ENCODE data around the gene AGRP. TPM values are rescaled to one million over a fixed set of nuclear protein-coding genes. Genes with fewer than 3 reads are reported as not detected.

AGRP gene
- total RNA-seq, 2 donors from 2014 or later, result 1.5 TPM; not detected in 1

- DNase-seq (ENCODE audit: low spot score), result no peak
- Histone ChIP-seq H3K27me3 (replicated peaks; ENCODE audit: insufficient read depth) (no peaks in the 10 kb centered on the region), H3K9me3 (no peaks in the 10 kb centered on the region), H3K4me1 (replicated peaks) (no peaks in the 10 kb centered on the region), H3K27ac (no peak overlapping the region), H3K4me3 (no peak overlapping the region), H3K36me3 (no peaks in the 10 kb centered on the region)
- intact Hi-C loops (cut with DNase I), result no loop called here
- 58% methylated on average over 8 of the region's 8 CpGs for WGBS
- TF ChIP-seq, protein P1, sequence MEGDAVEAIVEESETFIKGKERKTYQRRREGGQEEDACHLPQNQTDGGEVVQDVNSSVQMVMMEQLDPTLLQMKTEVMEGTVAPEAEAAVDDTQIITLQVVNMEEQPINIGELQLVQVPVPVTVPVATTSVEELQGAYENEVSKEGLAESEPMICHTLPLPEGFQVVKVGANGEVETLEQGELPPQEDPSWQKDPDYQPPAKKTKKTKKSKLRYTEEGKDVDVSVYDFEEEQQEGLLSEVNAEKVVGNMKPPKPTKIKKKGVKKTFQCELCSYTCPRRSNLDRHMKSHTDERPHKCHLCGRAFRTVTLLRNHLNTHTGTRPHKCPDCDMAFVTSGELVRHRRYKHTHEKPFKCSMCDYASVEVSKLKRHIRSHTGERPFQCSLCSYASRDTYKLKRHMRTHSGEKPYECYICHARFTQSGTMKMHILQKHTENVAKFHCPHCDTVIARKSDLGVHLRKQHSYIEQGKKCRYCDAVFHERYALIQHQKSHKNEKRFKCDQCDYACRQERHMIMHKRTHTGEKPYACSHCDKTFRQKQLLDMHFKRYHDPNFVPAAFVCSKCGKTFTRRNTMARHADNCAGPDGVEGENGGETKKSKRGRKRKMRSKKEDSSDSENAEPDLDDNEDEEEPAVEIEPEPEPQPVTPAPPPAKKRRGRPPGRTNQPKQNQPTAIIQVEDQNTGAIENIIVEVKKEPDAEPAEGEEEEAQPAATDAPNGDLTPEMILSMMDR (IDR thresholded peaks at IDR 0.05), result no peak
- no peak for TF ChIP-seq POLR2A (IDR thresholded peaks at IDR 0.05)
- TF ChIP-seq POLR2AphosphoS5 (IDR thresholded peaks at IDR 0.05), result no peak
Measured at GRCh38 chr16:67506468-67506867, 23.1 kb upstream of the AGRP start.

- no peak overlapping the region for H3K27ac ChIP-seq
- TF ChIP-seq POLR2A (IDR thresholded peaks at IDR 0.05), result no peak
- no peak for TF ChIP-seq POLR2AphosphoS5 (IDR thresholded peaks at IDR 0.05)
- TF ChIP-seq, protein P1 (IDR thresholded peaks at IDR 0.05), result no peak
- intact Hi-C loops (cut with DNase I), result no loop called here
- 72% methylated on average over 9 of the region's 9 CpGs for WGBS
- H3K36me3 ChIP-seq, result no peaks in the 10 kb centered on the region
- H3K4me1 ChIP-seq (replicated peaks), result no peaks in the 10 kb centered on the region
- H3K9me3 ChIP-seq, result no peaks in the 10 kb centered on the region
- H3K27me3 ChIP-seq (replicated peaks; ENCODE audit: insufficient read depth), result no peaks in the 10 kb centered on the region
- H3K4me3 ChIP-seq, result no peak overlapping the region
- DNase-seq (ENCODE audit: low spot score), result no peak
Measured at GRCh38 chr16:67504031-67505021, 21.0 kb upstream of the AGRP start.

GRCh38 chr16:67499106-67499505 lies 15.8 kb upstream of the AGRP start:
- no peaks in the 10 kb centered on the region for H3K27me3 ChIP-seq (replicated peaks; ENCODE audit: insufficient read depth)
- H3K27ac ChIP-seq, result no peak overlapping the region
- TF ChIP-seq POLR2A (IDR thresholded peaks at IDR 0.05) (no peak), POLR2AphosphoS5 (IDR thresholded peaks at IDR 0.05) (no peak)
- TF ChIP-seq, protein P1 (IDR thresholded peaks at IDR 0.05), result no peak
- 61% methylated on average over 4 of the region's 4 CpGs for WGBS
- no peak overlapping the region for H3K4me3 ChIP-seq
- H3K36me3 ChIP-seq, result no peaks in the 10 kb centered on the region
- no peaks in the 10 kb centered on the region for H3K9me3 ChIP-seq
- DNase-seq (ENCODE audit: low spot score), result no peak
- intact Hi-C loops (cut with DNase I), result no loop called here
- H3K4me1 ChIP-seq (replicated peaks), result no peaks in the 10 kb centered on the region

GRCh38 chr16:67490335-67491096 lies 7.2 kb upstream of the AGRP start:
- Histone ChIP-seq H3K4me3 (no peak overlapping the region), H3K9me3 (no peaks in the 10 kb centered on the region), H3K27me3 (replicated peaks; ENCODE audit: insufficient read depth) (no peaks in the 10 kb centered on the region), H3K27ac (no peak overlapping the region), H3K4me1 (replicated peaks) (no peaks in the 10 kb centered on the region), H3K36me3 (no peaks in the 10 kb centered on the region)
- no peak for DNase-seq (ENCODE audit: low spot score)
- TF ChIP-seq POLR2AphosphoS5 (IDR thresholded peaks at IDR 0.05), result no peak
- TF ChIP-seq POLR2A (IDR thresholded peaks at IDR 0.05), result no peak
- TF ChIP-seq, protein P1 (IDR thresholded peaks at IDR 0.05), result no peak
- WGBS, result 93% methylated on average over 8 of the region's 8 CpGs
- intact Hi-C loops (cut with DNase I), result no loop called here
